GM10266 (cell line): Measurements from ENCODE around the gene TMEM266.

Experiments used
- DNase-seq: peaks from one replicate; pipeline ENCODE4 v3.0.0; 2012; ENCODE audit errors: extremely low spot score
- CTCF ChIP-seq: IDR thresholded peaks from 2 replicates; pipeline ENCODE4 v1.5.1; 2012; ENCODE audit warnings: mild to moderate bottlenecking, low read depth; ENCODE audit not compliant: control insufficient read depth, insufficient read depth; ENCODE audit errors: missing control alignments

Gene TMEM266

DNA sequence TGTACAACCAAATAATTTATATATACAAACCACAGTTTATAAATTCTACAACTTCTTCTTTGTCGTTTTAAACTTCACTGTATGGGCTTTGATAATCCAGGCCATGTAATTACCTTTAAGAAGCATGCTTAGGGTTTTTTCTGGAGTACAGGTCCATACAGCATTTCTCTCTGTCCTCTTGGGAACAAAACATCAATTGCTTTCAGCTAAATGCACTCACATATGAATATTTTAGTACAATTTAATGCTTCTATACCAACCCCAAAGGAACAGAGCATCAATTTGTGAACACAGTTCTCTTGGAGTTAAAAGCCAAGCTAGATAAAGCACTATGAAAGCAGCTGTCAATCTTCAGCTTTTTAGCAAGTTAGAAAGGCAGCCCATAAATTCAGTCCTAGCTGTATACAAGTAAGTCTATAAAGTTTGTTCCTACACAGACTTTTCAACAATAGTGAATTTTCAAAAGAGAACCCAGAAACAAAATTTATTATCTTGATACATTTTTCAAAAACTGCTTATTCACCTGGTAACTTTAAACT is 185.4 kb downstream of the TMEM266 start:
- no peak for TF ChIP-seq CTCF
- no peak for DNase-seq

DNA sequence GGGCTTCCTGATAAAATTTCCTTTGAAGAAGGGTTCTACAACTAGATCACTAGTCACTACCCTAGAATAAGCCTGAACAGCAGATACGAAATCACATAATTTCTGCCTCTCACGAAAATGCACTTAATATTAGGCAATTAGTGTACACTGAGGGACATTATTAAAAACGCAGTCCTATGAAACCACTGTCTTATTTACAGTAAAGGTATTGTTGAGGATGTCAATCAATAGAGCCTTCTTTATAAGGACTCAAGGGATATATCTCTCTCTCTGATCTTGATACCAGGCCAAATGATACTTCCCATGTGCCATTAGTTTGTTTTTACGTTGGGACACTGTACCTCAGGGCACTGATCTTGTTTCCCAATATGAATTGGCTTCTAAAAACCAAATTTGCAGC is 191.9 kb downstream of the TMEM266 start:
- TF ChIP-seq CTCF, result no peak

GRCh38 chr15:76252249-76252648 is 192.5 kb downstream of the TMEM266 start:
- TF ChIP-seq CTCF, result no peak
- no peak for DNase-seq

More for the DNA sequence above, 191.9 kb downstream of the TMEM266 start:
- no peak for DNase-seq

- DNase-seq, result no peak
- TF ChIP-seq CTCF, result no peak
Observed at GRCh38 chr15:76253691-76254473, 194.1 kb downstream of the TMEM266 start.
